Activated naive CD8-positive, alpha-beta T cell (primary cell): ENCODE results near the gene TMPRSS11A.

ENCODE experiments used
- H3K27ac Mint-ChIP-seq: one replicate; pipeline ENCODE4 v1.8.0; 2021; ENCODE audit warnings: mixed read lengths
- H3K27me3 Mint-ChIP-seq: one replicate; pipeline ENCODE4 v1.8.0; 2021; ENCODE audit warnings: mixed read lengths
- H3K36me3 Mint-ChIP-seq: one replicate; pipeline ENCODE4 v1.8.0; 2021; ENCODE audit warnings: mixed read lengths
- H3K4me1 Mint-ChIP-seq: one replicate; pipeline ENCODE4 v1.8.0; 2021; ENCODE audit warnings: low read depth, mixed read lengths
- H3K4me3 Mint-ChIP-seq: one replicate; pipeline ENCODE4 v1.8.0; 2021; ENCODE audit warnings: mild to moderate bottlenecking, mixed read lengths
- H3K9me3 Mint-ChIP-seq: one replicate; pipeline ENCODE4 v1.8.0; 2021; ENCODE audit warnings: low read depth, mixed read lengths

The TMPRSS11A gene

DNA sequence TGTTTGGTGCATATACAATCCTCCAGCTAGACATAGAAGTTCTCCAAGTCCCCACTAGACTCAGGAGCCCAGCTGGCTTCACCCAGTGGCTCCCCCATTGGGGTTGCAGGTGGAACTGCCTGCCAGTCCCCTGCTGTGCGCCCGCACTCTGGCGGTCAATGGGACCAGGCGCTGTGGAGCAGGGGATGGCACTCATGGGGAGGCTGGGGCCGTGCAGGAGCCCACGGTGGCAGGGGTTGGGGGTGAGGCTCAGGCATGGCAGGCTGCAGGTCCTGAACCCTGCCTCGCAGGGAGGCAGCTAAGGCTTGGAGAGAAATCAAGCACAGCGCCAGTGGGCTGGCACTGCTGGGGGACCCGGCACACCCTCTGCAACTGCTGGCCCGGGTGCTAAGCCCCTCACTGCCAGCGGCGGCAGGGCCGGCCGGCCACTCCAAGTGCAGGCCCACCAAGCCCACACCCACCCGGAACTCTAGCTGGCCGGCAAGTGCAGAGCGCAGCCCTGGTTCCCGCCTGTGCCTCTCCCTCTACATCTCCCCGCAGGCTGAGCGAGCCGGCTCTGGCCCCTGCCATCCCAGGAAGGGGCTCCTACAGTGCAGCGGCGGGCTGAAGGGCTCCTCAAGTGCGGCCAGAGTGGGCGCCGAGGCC, 66.8 kb downstream of the TMPRSS11A start:
- peaks cover 3% of the 10 kb centered on the region for H3K4me1 Mint-ChIP-seq
- no peaks in the 10 kb centered on the region for H3K27me3 Mint-ChIP-seq
- no peak overlapping the region for H3K27ac Mint-ChIP-seq
- H3K36me3 Mint-ChIP-seq: no peaks in the 10 kb centered on the region
- H3K9me3 Mint-ChIP-seq: no peaks in the 10 kb centered on the region
- H3K4me3 Mint-ChIP-seq: no peak overlapping the region

DNA sequence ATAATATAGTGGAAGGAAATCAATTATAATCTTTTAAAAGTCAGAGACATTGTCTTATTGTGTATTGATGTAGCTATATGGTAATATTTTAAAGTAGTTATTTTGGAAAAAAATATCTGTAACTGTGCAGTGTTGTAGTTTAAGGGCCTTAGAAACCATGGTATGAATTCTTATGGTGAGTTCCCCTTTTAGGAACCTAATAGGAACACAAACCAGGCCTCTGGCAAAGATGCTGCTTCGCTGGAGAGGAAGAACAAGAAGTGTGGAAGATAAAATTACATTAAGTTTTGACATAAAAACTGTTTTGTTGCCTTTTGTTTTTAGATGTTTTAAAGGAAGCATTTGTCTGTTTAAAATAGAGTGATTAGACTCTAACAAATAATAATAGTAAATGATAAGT, 68.6 kb downstream of the TMPRSS11A start:
- H3K27me3 Mint-ChIP-seq: no peaks in the 10 kb centered on the region
- no peaks in the 10 kb centered on the region for H3K36me3 Mint-ChIP-seq
- H3K4me1 Mint-ChIP-seq: peaks cover 3% of the 10 kb centered on the region
- no peak overlapping the region for H3K4me3 Mint-ChIP-seq
- no peak overlapping the region for H3K27ac Mint-ChIP-seq
- no peaks in the 10 kb centered on the region for H3K9me3 Mint-ChIP-seq

DNA sequence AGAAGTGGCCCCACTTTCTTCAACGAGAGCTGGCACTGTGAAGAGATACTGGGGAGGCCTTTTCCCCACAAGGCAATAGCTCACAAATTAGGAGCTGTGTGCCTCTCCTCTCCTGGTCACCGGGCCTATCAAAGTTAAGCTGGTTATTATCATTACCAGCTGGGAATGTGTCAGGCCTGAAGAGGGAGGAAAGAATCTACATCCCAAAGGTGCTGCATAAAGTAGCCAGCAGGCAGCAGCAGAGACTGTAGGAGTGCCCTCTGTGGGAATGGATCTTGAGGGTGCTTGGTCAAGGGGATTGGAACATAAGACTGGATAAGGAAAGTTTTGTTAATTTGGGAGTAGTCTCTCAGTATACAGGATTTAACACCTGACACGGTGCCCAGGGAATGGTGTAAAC, 70.4 kb downstream of the TMPRSS11A start:
- no peak overlapping the region for H3K4me3 Mint-ChIP-seq
- H3K27ac Mint-ChIP-seq: no peak overlapping the region
- no peaks in the 10 kb centered on the region for H3K27me3 Mint-ChIP-seq
- H3K36me3 Mint-ChIP-seq: no peaks in the 10 kb centered on the region
- peaks cover 3% of the 10 kb centered on the region for H3K4me1 Mint-ChIP-seq
- H3K9me3 Mint-ChIP-seq: no peaks in the 10 kb centered on the region

DNA sequence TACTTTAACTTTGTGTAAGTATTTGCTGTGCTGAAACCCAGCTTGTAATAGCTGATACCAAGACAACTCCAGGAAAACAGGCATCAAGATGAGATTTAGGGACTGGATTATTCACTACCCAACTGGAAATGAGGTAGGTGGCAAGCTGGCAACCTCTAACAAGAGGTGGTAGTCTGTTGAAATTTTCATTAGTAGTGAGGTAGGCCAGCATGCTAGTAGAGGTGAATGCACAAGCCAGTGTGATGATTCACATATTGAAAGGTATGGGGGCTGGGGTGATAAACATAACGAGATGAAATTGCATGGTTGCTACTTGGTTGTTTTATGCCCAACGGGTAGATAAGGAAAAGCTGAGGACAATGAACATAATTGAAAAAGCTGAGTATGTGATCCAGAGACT, 71.0 kb downstream of the TMPRSS11A start:
- H3K4me3 Mint-ChIP-seq: no peak overlapping the region
- H3K27me3 Mint-ChIP-seq: no peaks in the 10 kb centered on the region
- H3K36me3 Mint-ChIP-seq: no peaks in the 10 kb centered on the region
- peaks cover 3% of the 10 kb centered on the region for H3K4me1 Mint-ChIP-seq
- H3K9me3 Mint-ChIP-seq: no peaks in the 10 kb centered on the region
- no peak overlapping the region for H3K27ac Mint-ChIP-seq

DNA sequence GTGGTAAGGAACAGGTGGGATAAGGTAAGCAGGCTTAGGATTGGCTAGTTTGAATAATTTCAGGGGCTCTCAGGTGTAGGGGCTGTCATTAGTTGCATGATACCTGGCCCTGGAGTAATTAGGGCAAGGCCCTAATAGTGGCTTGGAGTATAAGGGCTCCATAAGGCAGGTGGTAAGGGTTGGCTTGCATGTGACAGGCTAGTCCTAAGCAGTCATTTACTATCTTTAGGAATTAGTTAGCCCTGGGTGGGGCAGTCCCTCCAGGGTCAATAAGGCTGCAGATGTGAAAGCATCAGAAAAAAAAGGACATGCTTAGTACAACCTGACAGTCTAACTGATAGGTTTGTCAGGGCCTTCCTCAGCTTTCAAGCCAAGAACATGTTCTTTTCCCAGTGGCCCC, 71.6 kb downstream of the TMPRSS11A start:
- Mint-ChIP-seq H3K27me3 (no peaks in the 10 kb centered on the region), H3K4me3 (no peak overlapping the region), H3K27ac (no peak overlapping the region), H3K4me1 (peaks cover 3% of the 10 kb centered on the region), H3K9me3 (no peaks in the 10 kb centered on the region), H3K36me3 (no peaks in the 10 kb centered on the region)

DNA sequence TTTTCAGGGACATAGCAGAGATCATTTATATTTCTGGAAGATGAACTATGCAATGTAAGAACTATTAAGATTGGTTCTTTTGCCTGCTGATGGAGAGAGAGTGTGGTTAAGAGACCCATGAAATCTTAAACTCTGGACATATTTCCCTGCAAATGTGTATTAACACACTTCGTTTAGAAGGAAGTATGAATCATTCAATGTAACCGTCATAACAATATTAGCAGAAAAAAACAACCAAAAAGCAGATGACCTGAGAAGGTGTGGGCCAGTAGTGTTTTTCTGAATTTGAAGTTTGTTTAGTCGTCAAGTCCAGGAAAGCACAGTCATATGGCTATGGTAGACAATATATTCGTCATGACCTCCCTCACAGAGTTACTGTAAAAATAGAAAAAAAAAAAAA, 77.0 kb downstream of the TMPRSS11A start:
- Mint-ChIP-seq H3K9me3 (no peaks in the 10 kb centered on the region), H3K27me3 (peaks cover 4% of the 10 kb centered on the region), H3K4me1 (no peaks in the 10 kb centered on the region), H3K27ac (no peak overlapping the region), H3K36me3 (no peaks in the 10 kb centered on the region), H3K4me3 (no peak overlapping the region)

DNA sequence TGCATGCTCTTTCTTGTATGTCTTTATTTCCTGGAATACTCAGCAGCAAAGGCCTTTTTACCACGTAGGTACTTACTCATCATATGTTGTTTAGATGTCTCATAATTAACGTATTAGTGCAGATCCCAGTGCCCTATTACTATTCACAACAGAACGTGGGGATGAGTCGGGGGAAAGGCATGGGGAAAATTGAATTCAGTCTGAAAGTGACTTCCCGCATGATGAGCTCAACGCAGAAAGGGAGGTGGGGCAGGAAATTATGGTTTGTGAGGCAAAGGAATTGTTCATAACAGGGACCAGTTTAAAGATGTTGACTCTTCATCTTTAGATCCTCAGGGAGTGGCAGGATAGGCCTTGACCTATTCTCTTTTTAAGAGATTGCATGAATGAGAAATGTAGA, 77.5 kb downstream of the TMPRSS11A start:
- H3K27me3 Mint-ChIP-seq: peaks cover 4% of the 10 kb centered on the region
- H3K9me3 Mint-ChIP-seq: no peaks in the 10 kb centered on the region
- no peak overlapping the region for H3K4me3 Mint-ChIP-seq
- H3K27ac Mint-ChIP-seq: no peak overlapping the region
- no peaks in the 10 kb centered on the region for H3K36me3 Mint-ChIP-seq
- no peaks in the 10 kb centered on the region for H3K4me1 Mint-ChIP-seq

DNA sequence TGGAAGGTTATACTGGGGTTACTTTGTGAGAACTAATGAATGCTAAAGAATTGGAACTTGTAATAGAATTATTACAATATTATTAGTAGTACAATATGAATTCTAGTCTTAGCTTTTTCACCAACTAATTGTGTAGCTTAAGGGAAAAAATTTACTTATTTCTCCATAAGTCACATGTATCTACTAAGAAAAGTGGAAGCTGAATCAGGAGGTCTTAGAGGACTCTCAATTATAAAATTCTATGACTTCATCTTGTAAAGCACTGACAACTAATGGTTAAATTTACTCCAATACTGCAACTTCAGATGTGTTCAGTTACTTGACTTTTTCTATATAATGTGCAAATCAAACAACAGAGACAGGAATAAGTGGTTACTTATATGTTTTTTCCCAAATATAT, 78.6 kb downstream of the TMPRSS11A start:
- Mint-ChIP-seq H3K4me3 (no peak overlapping the region), H3K36me3 (no peaks in the 10 kb centered on the region)

DNA sequence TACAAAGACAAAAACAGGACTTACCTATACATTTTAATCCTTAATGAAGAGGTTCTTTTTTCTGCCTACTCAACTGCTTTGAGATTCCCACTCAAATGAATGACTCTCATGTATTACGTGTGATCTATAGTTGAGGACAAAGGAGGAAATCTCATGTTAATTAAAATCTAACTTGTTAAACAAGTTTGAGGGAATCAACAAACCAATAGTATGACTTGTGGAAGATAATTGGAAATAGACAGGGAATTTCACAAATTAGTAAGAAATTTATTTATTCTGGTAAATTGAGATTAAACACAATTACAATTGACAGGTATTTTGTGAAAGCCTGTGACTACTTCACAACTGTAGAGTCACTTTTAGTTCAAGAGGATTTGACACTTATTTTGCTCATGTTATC, 79.4 kb downstream of the TMPRSS11A start, which contains the start of gene TMPRSS11D:
TSS of gene TMPRSS11D (minus strand) at position 101 of the 400 bp plus-strand sequence. CDS start at position 32, 69 bp downstream.
- no peak within 1 kb of the TSS for H3K27ac Mint-ChIP-seq
- no peaks in the 10 kb centered on the region for H3K9me3 Mint-ChIP-seq
- H3K4me3 Mint-ChIP-seq: no peak within 1 kb of the TSS
- peaks cover 8% of the 10 kb centered on the region for H3K27me3 Mint-ChIP-seq
- H3K4me1 Mint-ChIP-seq: no peaks in the 10 kb centered on the region
- no peaks in the 10 kb centered on the region for H3K36me3 Mint-ChIP-seq

More for the DNA sequence above, 78.6 kb downstream of the TMPRSS11A start:
- Mint-ChIP-seq H3K9me3 (no peaks in the 10 kb centered on the region), H3K4me1 (no peaks in the 10 kb centered on the region), H3K27me3 (peaks cover 4% of the 10 kb centered on the region), H3K27ac (no peak overlapping the region)

DNA sequence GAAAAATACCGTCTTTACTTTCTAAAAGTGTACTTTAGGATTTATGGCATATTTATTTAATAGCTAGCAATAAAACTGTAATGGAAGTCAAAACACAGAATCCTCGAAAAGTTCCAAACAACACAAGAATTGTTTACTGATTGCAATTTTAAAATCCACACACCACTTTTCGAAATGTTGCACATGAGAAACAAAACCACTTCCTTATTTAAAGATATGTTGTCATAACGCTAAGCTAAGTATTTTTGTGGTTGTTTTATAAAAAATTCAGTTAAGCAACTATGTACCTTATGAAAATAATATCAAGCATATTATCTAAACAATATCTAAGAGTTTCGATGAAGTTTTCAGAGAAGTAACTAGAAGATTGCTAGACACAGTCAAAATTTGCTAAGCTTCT, 79.8 kb downstream of the TMPRSS11A start:
- no peaks in the 10 kb centered on the region for H3K9me3 Mint-ChIP-seq
- no peak overlapping the region for H3K4me3 Mint-ChIP-seq
- H3K27ac Mint-ChIP-seq: no peak overlapping the region
- H3K36me3 Mint-ChIP-seq: no peaks in the 10 kb centered on the region
- H3K4me1 Mint-ChIP-seq: no peaks in the 10 kb centered on the region
- H3K27me3 Mint-ChIP-seq: peaks cover 9% of the 10 kb centered on the region

DNA sequence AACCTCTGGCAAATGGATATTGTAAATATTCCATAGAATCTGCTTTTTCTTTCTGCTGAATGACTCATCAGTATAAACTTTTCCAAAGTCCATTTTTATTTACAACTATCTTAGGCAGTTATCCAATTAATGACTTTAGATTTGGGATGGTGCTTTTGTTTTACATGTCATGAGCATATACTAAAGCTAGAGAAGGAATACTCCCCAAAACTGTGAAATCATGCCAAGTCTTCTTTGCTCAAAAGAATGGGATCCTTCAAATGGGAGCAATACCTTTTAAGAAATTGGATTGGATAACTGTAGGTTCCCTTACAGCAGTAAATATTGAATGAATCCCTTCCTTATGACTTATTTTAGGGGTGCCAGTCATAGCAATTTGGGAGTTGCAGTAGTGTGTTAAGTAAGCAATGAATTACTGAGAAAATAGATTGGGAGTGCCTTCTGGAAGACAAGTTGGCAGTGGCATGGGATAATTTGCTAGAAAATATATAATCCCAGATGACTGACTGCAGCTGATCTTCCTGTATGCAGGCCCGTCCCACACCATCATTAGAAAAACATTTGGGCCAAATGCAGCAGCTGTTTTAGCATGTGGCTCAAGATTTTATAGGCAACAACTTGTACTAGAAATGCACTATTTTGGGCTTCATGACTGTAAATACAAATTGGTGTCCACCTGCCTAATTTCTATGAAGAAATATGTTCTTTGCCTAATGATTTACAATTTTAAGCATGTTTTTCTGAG, 82.3 kb downstream of the TMPRSS11A start:
- Mint-ChIP-seq H3K4me1 (no peaks in the 10 kb centered on the region), H3K27ac (no peak overlapping the region), H3K27me3 (peaks cover 9% of the 10 kb centered on the region), H3K9me3 (no peaks in the 10 kb centered on the region), H3K4me3 (no peak overlapping the region), H3K36me3 (no peaks in the 10 kb centered on the region)

DNA sequence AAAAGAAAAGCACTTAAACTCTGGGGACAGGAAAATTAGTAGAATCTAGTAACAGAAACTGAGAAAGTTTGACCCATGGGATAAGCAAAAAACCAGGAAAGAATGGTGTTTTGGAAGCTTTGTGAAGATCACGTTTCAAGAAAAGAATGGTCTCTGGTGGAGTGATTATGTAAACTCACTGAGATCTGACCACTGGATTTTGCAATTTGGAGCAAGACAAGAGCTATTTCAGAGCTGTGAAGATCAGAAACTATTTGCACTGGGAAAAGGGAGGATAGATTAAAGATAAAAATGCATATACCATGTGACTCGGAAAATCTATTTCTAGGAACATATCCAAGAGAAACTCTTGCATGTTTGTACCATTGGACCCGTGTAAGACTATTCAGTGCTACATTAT, 83.8 kb downstream of the TMPRSS11A start:
- Mint-ChIP-seq H3K27ac (no peak overlapping the region), H3K27me3 (peaks cover 8% of the 10 kb centered on the region), H3K9me3 (no peaks in the 10 kb centered on the region), H3K36me3 (no peaks in the 10 kb centered on the region), H3K4me3 (no peak overlapping the region), H3K4me1 (no peaks in the 10 kb centered on the region)

DNA sequence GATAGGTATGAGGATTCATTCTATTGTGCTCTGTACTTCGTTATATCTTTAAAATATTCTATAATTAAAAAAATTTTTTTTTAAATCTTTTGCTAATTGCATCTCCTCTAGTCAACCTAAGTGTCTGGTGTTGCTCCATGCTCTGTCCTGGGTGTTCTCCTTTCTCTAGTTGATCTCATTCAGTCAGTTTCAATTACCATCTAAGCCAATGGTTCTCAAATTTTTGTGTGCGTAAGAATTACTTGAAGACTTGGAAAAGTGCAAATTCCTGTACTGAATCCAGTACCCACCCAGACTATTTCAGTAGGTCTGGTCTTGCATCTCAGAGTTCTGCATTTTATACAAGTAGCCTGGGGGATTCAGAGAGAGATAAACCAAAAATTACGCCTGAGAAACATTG, 86.2 kb downstream of the TMPRSS11A start:
- Mint-ChIP-seq H3K4me1 (no peaks in the 10 kb centered on the region), H3K27ac (no peak overlapping the region), H3K4me3 (no peak overlapping the region), H3K27me3 (peaks cover 8% of the 10 kb centered on the region), H3K36me3 (no peaks in the 10 kb centered on the region), H3K9me3 (no peaks in the 10 kb centered on the region)

DNA sequence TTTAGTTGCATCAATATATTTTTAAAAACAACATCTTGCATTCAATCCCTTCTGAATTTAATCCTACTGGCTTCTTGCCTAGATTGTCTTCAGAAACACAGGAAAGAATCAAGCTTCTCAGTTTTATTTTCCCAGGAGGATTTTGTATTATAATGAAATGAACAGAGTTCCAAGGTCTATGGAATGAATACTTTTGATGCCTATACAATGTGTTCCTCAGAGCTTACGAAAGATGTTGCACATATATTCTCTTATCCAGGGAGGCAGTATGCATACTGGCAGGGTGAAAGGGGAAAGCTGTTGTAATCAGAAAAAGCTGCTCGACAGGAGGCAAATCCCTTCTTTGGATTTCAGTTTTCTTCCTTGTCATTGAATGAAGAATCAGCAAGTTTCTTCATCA, 88.3 kb downstream of the TMPRSS11A start:
- Mint-ChIP-seq H3K36me3 (no peaks in the 10 kb centered on the region), H3K4me1 (no peaks in the 10 kb centered on the region), H3K27me3 (peaks cover 8% of the 10 kb centered on the region), H3K9me3 (no peaks in the 10 kb centered on the region), H3K27ac (no peak overlapping the region), H3K4me3 (no peak overlapping the region)

DNA sequence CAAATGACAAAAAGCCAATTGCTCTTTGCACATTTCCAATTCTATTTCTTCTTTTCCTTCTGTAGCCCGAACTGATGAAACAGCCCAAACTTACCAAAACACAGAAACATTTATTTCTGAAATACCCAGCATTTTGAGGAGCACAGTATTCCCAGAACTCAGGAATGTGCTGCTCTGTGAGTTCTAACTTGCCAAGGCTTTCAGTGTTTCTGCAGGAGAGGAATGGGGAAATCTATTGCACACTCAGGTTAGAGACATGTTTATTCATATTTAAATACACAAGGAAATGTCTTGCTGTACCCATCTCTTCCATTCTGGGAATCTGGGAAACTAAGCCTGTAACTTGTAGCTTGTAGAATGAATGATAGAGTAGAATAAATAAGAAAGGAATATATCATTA, 90.2 kb downstream of the TMPRSS11A start:
- no peaks in the 10 kb centered on the region for H3K4me1 Mint-ChIP-seq
- no peak overlapping the region for H3K27ac Mint-ChIP-seq
- H3K9me3 Mint-ChIP-seq: no peaks in the 10 kb centered on the region

DNA sequence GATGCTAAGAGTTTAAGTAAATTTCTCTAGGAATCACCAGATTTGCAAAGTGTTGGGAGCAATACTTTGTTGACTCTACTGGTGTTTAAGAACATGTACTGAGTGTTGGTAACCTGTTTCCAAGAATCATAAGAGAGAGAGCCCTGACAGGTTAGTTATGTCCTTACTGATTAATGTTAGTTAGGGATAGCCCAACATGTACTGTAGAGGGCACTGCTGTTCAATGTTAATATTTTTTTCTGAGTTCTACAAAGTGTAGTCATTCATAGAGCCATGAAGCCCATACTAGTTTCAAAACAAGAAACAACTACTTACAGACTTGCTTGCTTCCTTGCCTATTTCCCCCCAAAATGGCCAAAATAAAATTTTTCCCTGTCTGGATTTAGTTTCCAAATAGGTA, 91.4 kb downstream of the TMPRSS11A start:
- Mint-ChIP-seq H3K4me1 (no peaks in the 10 kb centered on the region), H3K4me3 (no peak overlapping the region), H3K36me3 (no peaks in the 10 kb centered on the region), H3K9me3 (peaks cover 5% of the 10 kb centered on the region), H3K27ac (no peak overlapping the region), H3K27me3 (peaks cover 2% of the 10 kb centered on the region)

More for the DNA sequence above, 90.2 kb downstream of the TMPRSS11A start:
- H3K4me3 Mint-ChIP-seq: no peak overlapping the region
- peaks cover 2% of the 10 kb centered on the region for H3K27me3 Mint-ChIP-seq
- H3K36me3 Mint-ChIP-seq: no peaks in the 10 kb centered on the region
